K562 (cell line): ENCODE measurements around the gene INO80. TPM values are rescaled to one million over a fixed set of nuclear protein-coding genes. Genes with fewer than 3 reads are reported as not detected.

Experiments
- ATAC-seq: fragments of 200-7000 bp; cut with Tn5 transposase; 3 replicates; pipeline ENCODE4 v1.9.1; 2020; ENCODE audit warnings: moderate library complexity
- BruUV-seq: library from RNA; stranded (reverse); fragments of 400-500 nt; replicated peaks from 2 replicates; lab custom pipeline; 2021; lab: Mats Ljungman, UMichigan
- CTCF ChIA-PET: fragments of 300-600 bp; formaldehyde crosslinking; extraction: SDS; loops from one replicate; lab custom pipeline; 2021; ENCODE audit warnings: low intra/inter-chr PET ratio; lab: Yijun Ruan, JAX
- POLR2A ChIA-PET: fragments of 300-600, 350-650 bp; sonication (Branson Sonifier 250); formaldehyde crosslinking; extraction: SDS; loops from one replicate; lab custom pipeline; 2021; ENCODE audit warnings: antibody characterized with exemption, inconsistent platforms; lab: Yijun Ruan, JAX
- DNase-seq, 4 experiments: peaks; one replicate each; pipeline versions ENCODE4 v3.0.0 to v3.0.0-alpha.2; 2011 to 2018; ENCODE audit warnings: low spot score in 3 of 4, mixed read lengths in 3 of 4; ENCODE audit errors: extremely low read depth in 1 of 4
- FAIRE-seq: peaks from 2 replicates; lab custom pipeline; 2011; peaks lifted over from hg19 to GRCh38; lab: Jason Lieb, UNC
- H2AFZ ChIP-seq: 2 replicates; pipeline ENCODE4 v1.6.0; 2011; ENCODE audit warnings: low read depth, low read length, control low read depth, inconsistent platforms
- H3K27ac ChIP-seq: fragments of 200-600 bp; 3 replicates; pipeline ENCODE4 v1.8.0; 2011; ENCODE audit warnings: low read depth, mild to moderate bottlenecking, control low read depth, inconsistent platforms, low read length, moderate library complexity, mixed read lengths; ENCODE audit errors: extremely low read depth
- H3K27me3 ChIP-seq, 2 experiments: fragments of 300-600 bp in 1 of 2; 2 replicates in 1 of 2; 3 replicates in 1 of 2; pipeline versions ENCODE4 v1.6.0 to v1.8.0; 2011; ENCODE audit warnings: inconsistent platforms in 2 of 2, low read length in 2 of 2, mild to moderate bottlenecking in 1 of 2, mixed read lengths in 1 of 2, moderate library complexity in 1 of 2; ENCODE audit not compliant: control insufficient read depth in 2 of 2, insufficient read depth in 2 of 2
- H3K36me3 ChIP-seq: fragments of 300-600 bp; 3 replicates; pipeline ENCODE4 v1.8.0; 2011; ENCODE audit warnings: mild to moderate bottlenecking, low read length, inconsistent platforms; ENCODE audit not compliant: control insufficient read depth, insufficient read depth
- H3K4me1 ChIP-seq, 2 experiments: fragments of 200-600 bp in 1 of 2; replicated peaks in 1 of 2; 2 replicates in 1 of 2; 3 replicates in 1 of 2; pipeline versions ENCODE4 v1.5.1 to v1.8.0; 2011; ENCODE audit warnings: inconsistent platforms in 2 of 2, low read length in 2 of 2, mild to moderate bottlenecking in 1 of 2, mixed read lengths in 1 of 2, moderate library complexity in 1 of 2; ENCODE audit not compliant: control insufficient read depth in 2 of 2, insufficient read depth in 2 of 2
- H3K4me2 ChIP-seq: 2 replicates; pipeline ENCODE4 v1.6.1; 2011; ENCODE audit warnings: low read length, control low read depth, inconsistent platforms, mixed read lengths; ENCODE audit not compliant: insufficient read depth
- H3K4me3 ChIP-seq: fragments of 200-600 bp; sonication (generic), shearing (Covaris generic); 2 replicates; pipeline ENCODE4 v1.5.1; 2016; ENCODE audit warnings: control low read depth, inconsistent platforms
- H3K79me2 ChIP-seq: fragments of 200-600 bp; 3 replicates; pipeline ENCODE4 v1.8.0; 2011; ENCODE audit warnings: low read length, inconsistent platforms; ENCODE audit not compliant: control insufficient read depth, insufficient read depth
- H3K9ac ChIP-seq, 2 experiments: 2 replicates each; pipeline versions ENCODE4 v1.6.0 to v1.6.1; 2011; ENCODE audit warnings: low read depth in 2 of 2, low read length in 2 of 2, control low read depth in 1 of 2, inconsistent platforms in 1 of 2, mild to moderate bottlenecking in 1 of 2, mixed read lengths in 1 of 2; ENCODE audit not compliant: insufficient read depth in 1 of 2
- H3K9me1 ChIP-seq: one replicate; pipeline ENCODE4 v1.6.0; 2011; ENCODE audit warnings: inconsistent platforms, mild to moderate bottlenecking, low read length, moderate library complexity; ENCODE audit not compliant: control insufficient read depth, insufficient read depth
- H3K9me3 ChIP-seq: replicated peaks from 2 replicates; pipeline ENCODE4 v1.5.1; 2011; ENCODE audit warnings: low read depth, low read length, inconsistent platforms; ENCODE audit not compliant: control insufficient read depth, insufficient read depth
- H4K20me1 ChIP-seq: replicated peaks from 2 replicates; pipeline ENCODE4 v1.6.1; 2011; ENCODE audit warnings: low read length, inconsistent platforms, mixed read lengths; ENCODE audit not compliant: control insufficient read depth, insufficient read depth
- BACH1 ChIP-seq: fragments of 200-800 bp; sonication (Bioruptor generic); IDR thresholded peaks from 2 replicates; pipeline ENCODE4 v1.6.1; 2016; ENCODE audit warnings: missing genetic modification characterization, missing compliant biosample characterization
- BDP1 ChIP-seq: IDR thresholded peaks from 3 replicates; pipeline ENCODE4 v1.6.1; 2011; ENCODE audit not compliant: insufficient read length, insufficient read depth
- C11orf30 ChIP-seq: fragments of 450-650 bp; IDR thresholded peaks from 2 replicates; pipeline ENCODE4 v1.6.1; 2016; ENCODE audit warnings: low read depth, mild to moderate bottlenecking
- CBFB ChIP-seq: sonication (generic); formaldehyde crosslinking; IDR thresholded peaks from 2 replicates; pipeline ENCODE4 v1.4.0; 2020; ENCODE audit warnings: mild to moderate bottlenecking, missing genetic modification reagents
- CEBPB ChIP-seq: fragments of 450-650 bp; IDR thresholded peaks from 2 replicates; pipeline ENCODE4 v1.6.1; 2016; ENCODE audit warnings: missing genetic modification characterization, missing compliant biosample characterization
- IRF2 ChIP-seq: sonication (generic); formaldehyde crosslinking; IDR thresholded peaks from 2 replicates; pipeline ENCODE4 v1.8.1; 2022; ENCODE audit warnings: mild to moderate bottlenecking, missing genetic modification reagents
- KDM4B ChIP-seq, 2 experiments: fragments of 450-650 bp in 1 of 2; sonication (generic) in 1 of 2; IDR thresholded peaks; 2 replicates each; pipeline ENCODE4 v1.6.1; 2016 to 2017; ENCODE audit warnings: borderline replicate concordance in 2 of 2, antibody characterized with exemption in 1 of 2, low read depth in 1 of 2, mild to moderate bottlenecking in 1 of 2
- KLF6 ChIP-seq: fragments of 250-450 bp; sonication (Bioruptor Pico); IDR thresholded peaks from 2 replicates; pipeline ENCODE4 v1.4.0; 2020; ENCODE audit warnings: mild to moderate bottlenecking, moderate library complexity, borderline replicate concordance
- NR4A1 ChIP-seq, 2 experiments: fragments of 250-450 bp in 1 of 2; fragments of 450-650 bp in 1 of 2; sonication (Bioruptor Pico) in 1 of 2; IDR thresholded peaks; 2 replicates each; pipeline versions ENCODE4 v1.4.0 to v1.6.1; 2016 to 2020; ENCODE audit warnings: mild to moderate bottlenecking in 2 of 2, missing compliant biosample characterization in 1 of 2, missing genetic modification characterization in 1 of 2, moderate library complexity in 1 of 2
- RBBP5 ChIP-seq: fragments of 200-600 bp; sonication (generic); IDR thresholded peaks from 2 replicates; pipeline ENCODE4 v1.6.1; 2012; ENCODE audit warnings: borderline replicate concordance, mild to moderate bottlenecking, low read length, control low read depth, inconsistent platforms; ENCODE audit not compliant: insufficient read depth, poor library complexity, severe bottlenecking
- RFX5 ChIP-seq: IDR thresholded peaks from 2 replicates; pipeline ENCODE4 v1.6.1; 2011; ENCODE audit warnings: low read depth, mild to moderate bottlenecking, improper control_type of control experiment, low read length
- ZBTB9 ChIP-seq: fragments of 450-650 bp; formaldehyde crosslinking; IDR thresholded peaks from 2 replicates; pipeline ENCODE4 v1.4.0; 2020; ENCODE audit warnings: mild to moderate bottlenecking, moderate library complexity
- ZNF263 ChIP-seq: sonication (generic); formaldehyde crosslinking; IDR thresholded peaks from 2 replicates; pipeline ENCODE4 v1.8.0; 2022; ENCODE audit warnings: mild to moderate bottlenecking, missing genetic modification reagents, borderline replicate concordance
- ZNF311 ChIP-seq: fragments of 250-450 bp; sonication (Bioruptor Pico); IDR thresholded peaks from 2 replicates; pipeline ENCODE4 v1.4.0; 2020; ENCODE audit warnings: mild to moderate bottlenecking, moderate library complexity
- ZNF780A ChIP-seq: fragments of 250-450 bp; sonication (Bioruptor Pico); IDR thresholded peaks from 2 replicates; pipeline ENCODE4 v1.5.0; 2021; ENCODE audit warnings: mild to moderate bottlenecking
- WGBS: fragments of 100-300 bp; shearing (Covaris generic); methylation state at CpG from one replicate; pipeline ENCODE4 v1.1.6; 2016; ENCODE audit warnings: low coverage, mixed read lengths; ENCODE audit not compliant: insufficient coverage; ENCODE audit errors: missing lambda C conversion rate; 5-methylcytosine and 5-hydroxymethylcytosine counted together
- in situ Hi-C: fragments of 300-500 bp; cut with MboI; formaldehyde crosslinking; loops from 4 replicates; pipeline ENCODE4 v1.15.0; 2018; ENCODE audit warnings: inconsistent platforms, mixed read lengths
- intact Hi-C: fragments of 100-400 bp; cut with micrococcal nuclease; formaldehyde crosslinking; loops from 2 replicates; pipeline ENCODE4 v1.14.2; 2022
- polyA plus RNA-seq, 8 experiments: library from polyadenylated mRNA; depleted of rRNA in 4 of 8; stranded (reverse) in 5 of 8; unstranded in 3 of 8; fragments of >200 nt; fragmentation: Nextera tagmentation in 2 of 8; fragmentation: Illumina TruSeq in 1 of 8; extraction: Ambion mirVana in 2 of 8; extraction: Trizol in 1 of 8; gene quantifications; 2 replicates each; pipeline versions ENCODE4 v1.2.1 to v1.2.3, GENCODE V29; 2011 to 2014; ENCODE audit warnings: inconsistent platforms in 1 of 8, missing spikeins in 1 of 8
- total RNA-seq, 7 experiments: library from RNA; depleted of rRNA in 6 of 7; stranded (reverse); fragments of >200 nt in 6 of 7; fragmentation: Illumina TruSeq in 2 of 7; extraction: Trizol in 2 of 7; gene quantifications; 2 replicates each; pipeline versions ENCODE4 v1.2.1 to v1.2.3, GENCODE V29; 2011 to 2021; ENCODE audit warnings: low replicate concordance in 1 of 7
- TF ChIP-seq, protein P1 (sequence below): fragments of 450-650 bp; IDR thresholded peaks from 2 replicates; pipeline ENCODE4 v1.7.0; 2016; ENCODE audit warnings: borderline replicate concordance
- TF ChIP-seq, protein P2 (sequence below): fragments of 150-350 bp; conservative IDR thresholded peaks from 2 replicates; pipeline ENCODE4 v1.6.1; 2014; ENCODE audit warnings: low read length

Gene INO80
- total and polyA plus RNA-seq, 9 of the 15 experiments (the other 6 are each of a cell fraction or from before 2014, with no cell fraction given), result 1.1 to 25.7 (median 19.9) TPM

DNA sequence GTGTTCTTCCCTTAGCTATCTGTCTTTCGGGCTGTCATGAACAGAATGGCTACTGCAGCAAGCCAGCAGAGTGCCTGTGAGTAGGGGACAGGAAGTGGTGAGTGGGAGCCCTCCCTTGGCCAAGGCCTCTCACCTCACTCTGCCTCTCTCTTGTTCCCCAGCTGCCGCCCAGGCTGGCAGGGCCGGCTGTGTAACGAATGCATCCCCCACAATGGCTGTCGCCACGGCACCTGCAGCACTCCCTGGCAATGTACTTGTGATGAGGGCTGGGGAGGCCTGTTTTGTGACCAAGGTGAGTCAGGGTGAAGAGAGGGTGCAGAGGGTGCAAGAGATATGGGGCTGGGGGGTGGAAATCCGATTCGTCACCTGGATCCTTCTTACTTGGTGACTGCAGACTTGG, 183.9 kb downstream of the INO80 start:
- Histone ChIP-seq H3K9ac (peak overlapping the region in 1 of 2 experiments; percentile 32; a peak in 1 of 4 replicates), H3K4me3 (no peak overlapping the region), H3K36me3 (no peaks in the 10 kb centered on the region), H3K4me2 (no peak overlapping the region), H3K79me2 (no peaks in the 10 kb centered on the region), H2AFZ (no peak overlapping the region), H4K20me1 (0 out of 2 replicates have a peak, but pooled peaks cover 3% of the 10 kb centered on the region), H3K9me3 (no peaks in the 10 kb centered on the region), H3K27me3 (peaks cover 0 to 9% of the 10 kb centered on the region in 2 experiments; a peak in 2 of 5 replicates), H3K9me1 (peaks cover 3% of the 10 kb centered on the region), H3K27ac (no peak overlapping the region), H3K4me1 (peaks cover 13 to 54% of the 10 kb centered on the region in 2 experiments)
- intact Hi-C loops (no loop called here), in situ Hi-C loops (no loop called here)
- no peak for ATAC-seq
- CTCF ChIA-PET, result no interaction called here
- 53% methylated on average over 8 of the region's 8 CpGs for WGBS
- TF ChIP-seq ZBTB9 (CRISPR knock-in tag) (no peak), KLF6 (CRISPR knock-in tag) (no peak), ZNF263 (CRISPR knock-in tag) (no peak), BACH1 (tag) (no peak), ZNF780A (CRISPR knock-in tag) (no peak), NR4A1 (CRISPR knock-in tag; IDR thresholded peaks at IDR 0.05) (no peak), NR4A1 (tag; IDR thresholded peaks at IDR 0.05) (no peak), RFX5 (no peak), CEBPB (no peak), BDP1 (no peak), CBFB (no peak), ZNF311 (CRISPR knock-in tag) (no peak), C11orf30 (no peak), IRF2 (CRISPR knock-in tag) (no peak), RBBP5 (no peak), KDM4B (IDR thresholded peaks at IDR 0.05; ENCODE audit: borderline replicate concordance in 2 of 2, low read depth in 1 of 2) (no peak)
- TF ChIP-seq, protein P1, sequence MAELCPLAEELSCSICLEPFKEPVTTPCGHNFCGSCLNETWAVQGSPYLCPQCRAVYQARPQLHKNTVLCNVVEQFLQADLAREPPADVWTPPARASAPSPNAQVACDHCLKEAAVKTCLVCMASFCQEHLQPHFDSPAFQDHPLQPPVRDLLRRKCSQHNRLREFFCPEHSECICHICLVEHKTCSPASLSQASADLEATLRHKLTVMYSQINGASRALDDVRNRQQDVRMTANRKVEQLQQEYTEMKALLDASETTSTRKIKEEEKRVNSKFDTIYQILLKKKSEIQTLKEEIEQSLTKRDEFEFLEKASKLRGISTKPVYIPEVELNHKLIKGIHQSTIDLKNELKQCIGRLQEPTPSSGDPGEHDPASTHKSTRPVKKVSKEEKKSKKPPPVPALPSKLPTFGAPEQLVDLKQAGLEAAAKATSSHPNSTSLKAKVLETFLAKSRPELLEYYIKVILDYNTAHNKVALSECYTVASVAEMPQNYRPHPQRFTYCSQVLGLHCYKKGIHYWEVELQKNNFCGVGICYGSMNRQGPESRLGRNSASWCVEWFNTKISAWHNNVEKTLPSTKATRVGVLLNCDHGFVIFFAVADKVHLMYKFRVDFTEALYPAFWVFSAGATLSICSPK, result no peak
- TF ChIP-seq, protein P2, sequence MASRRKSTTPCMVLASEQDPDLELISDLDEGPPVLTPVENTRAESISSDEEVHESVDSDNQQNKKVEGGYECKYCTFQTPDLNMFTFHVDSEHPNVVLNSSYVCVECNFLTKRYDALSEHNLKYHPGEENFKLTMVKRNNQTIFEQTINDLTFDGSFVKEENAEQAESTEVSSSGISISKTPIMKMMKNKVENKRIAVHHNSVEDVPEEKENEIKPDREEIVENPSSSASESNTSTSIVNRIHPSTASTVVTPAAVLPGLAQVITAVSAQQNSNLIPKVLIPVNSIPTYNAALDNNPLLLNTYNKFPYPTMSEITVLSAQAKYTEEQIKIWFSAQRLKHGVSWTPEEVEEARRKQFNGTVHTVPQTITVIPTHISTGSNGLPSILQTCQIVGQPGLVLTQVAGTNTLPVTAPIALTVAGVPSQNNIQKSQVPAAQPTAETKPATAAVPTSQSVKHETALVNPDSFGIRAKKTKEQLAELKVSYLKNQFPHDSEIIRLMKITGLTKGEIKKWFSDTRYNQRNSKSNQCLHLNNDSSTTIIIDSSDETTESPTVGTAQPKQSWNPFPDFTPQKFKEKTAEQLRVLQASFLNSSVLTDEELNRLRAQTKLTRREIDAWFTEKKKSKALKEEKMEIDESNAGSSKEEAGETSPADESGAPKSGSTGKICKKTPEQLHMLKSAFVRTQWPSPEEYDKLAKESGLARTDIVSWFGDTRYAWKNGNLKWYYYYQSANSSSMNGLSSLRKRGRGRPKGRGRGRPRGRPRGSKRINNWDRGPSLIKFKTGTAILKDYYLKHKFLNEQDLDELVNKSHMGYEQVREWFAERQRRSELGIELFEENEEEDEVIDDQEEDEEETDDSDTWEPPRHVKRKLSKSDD, result no peak
- POLR2A ChIA-PET, result interaction anchor here (0.7 to 1.5 kb wide), 5 partner anchors 9 to 294 kb away, joined by 3 to 4 read pairs (median 3); no protein-coding TSS in a partner anchor
- no TSS peak for BruUV-seq
- no peak for FAIRE-seq
- no peak for DNase-seq
